ENCODE data around the gene MFN1.

The MFN1 gene

DNA sequence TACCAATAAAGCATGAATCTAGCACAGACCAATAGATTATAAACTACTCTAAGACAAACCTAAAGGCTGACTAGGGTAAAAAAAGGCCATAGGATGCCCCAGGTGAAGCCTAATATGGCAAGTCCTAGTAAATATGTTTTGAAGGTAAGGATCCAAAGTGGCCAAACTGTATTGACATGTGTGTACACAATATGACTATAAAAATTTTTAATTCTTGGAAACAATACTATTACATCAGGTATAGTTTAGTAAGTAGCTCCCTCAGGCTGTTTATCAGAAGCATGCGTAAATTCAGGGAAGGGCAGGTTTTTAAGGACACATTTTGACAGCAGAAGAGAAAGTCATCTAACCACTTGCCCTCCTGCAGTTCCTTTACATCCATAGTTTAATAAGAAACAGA lies 84.9 kb downstream of the MFN1 start:
- DNase-seq, result no peak

DNA sequence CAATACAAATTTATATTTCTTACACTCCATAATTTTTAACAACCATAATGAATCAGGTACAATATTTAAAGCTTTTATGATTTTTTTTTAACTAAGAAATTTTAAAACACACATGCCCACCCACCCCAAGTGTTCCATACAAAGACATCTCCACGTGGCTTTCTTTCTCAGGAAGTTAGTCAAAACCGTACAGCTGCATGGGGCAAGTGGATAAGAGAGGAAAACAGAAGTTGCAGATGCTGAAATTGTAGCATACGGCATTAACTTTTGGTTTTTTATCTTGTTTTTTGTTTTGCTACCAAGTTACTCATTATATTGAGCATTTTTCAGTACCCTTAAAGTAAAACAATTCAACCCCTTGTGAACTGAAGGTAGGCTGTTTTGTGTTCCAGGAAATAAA lies 89.0 kb downstream of the MFN1 start:
- DNase-seq, result no peak

- DNase-seq, result no peak
These were observed 91.3 kb downstream of the MFN1 start for GRCh38 chr3:179438841-179439240.
